IPS-18c (cell line): Measurements from ENCODE around the gene SPRYD3.
A peak's percentile ranks its signal among the peaks of the same experiment; 100 is the strongest.
"Not testable (repeated sequence)": the region's sequence is repeated elsewhere in the genome, so short reads cannot be mapped to it uniquely, and the experiment has no call there.

Source experiments
- H3K4me3 ChIP-seq: 2 replicates; pipeline ENCODE4 v1.7.0; 2013; ENCODE audit warnings: low read depth, mild to moderate bottlenecking, low read length, moderate library complexity; ENCODE audit not compliant: insufficient read depth
- H3K9me3 ChIP-seq: one replicate; pipeline ENCODE4 v1.6.1; 2013; ENCODE audit warnings: mild to moderate bottlenecking, low read length, moderate library complexity; ENCODE audit not compliant: control insufficient read depth, insufficient read depth

SPRYD3 gene

DNA sequence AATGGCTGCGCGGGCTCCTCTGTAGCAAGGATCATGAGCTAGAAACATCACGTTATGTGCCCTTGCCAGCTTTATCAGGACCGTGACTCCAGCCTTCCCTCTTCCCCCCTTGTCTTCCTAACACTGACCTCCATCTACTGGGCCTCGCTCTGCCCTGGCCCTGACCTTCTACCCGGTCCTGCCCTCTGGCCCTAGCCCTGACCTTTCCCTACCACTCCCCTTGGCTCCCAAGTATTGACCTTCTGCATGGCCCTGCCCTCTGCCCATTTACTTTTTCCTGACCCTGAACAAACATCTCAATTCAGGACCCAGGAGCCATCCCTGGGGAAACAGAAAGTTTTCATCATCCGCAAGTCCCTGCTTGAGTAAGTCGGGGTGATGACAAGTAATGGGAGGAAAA is 26.1 kb upstream of the SPRYD3 start:
- H3K9me3 ChIP-seq: no peaks in the 10 kb centered on the region
- H3K4me3 ChIP-seq: no peak overlapping the region

DNA sequence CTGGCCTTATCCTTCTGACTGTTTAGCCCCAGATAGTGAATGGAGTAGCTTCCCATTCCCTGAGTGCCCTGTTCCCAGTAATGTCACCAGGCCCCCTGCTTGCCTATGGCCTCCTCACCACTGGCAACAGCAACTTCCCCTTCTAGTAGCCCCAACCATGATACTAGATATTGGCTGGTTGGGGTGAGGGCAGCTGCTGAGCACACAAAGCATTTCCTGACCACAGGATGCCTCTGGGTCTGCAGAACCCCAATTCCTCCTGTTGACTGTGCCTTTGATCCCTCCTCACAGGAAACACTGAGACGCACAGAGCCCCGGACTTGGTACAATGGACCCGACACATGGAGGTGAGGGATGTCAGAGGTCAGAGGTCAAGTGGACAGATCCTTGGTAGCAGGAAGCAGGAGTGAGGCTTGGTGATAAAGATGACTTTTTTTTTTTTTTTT is 24.7 kb upstream of the SPRYD3 start:
- Histone ChIP-seq H3K4me3 (no peak overlapping the region), H3K9me3 (no peaks in the 10 kb centered on the region)

GRCh38 chr12:53102883-53103807 is 24.0 kb upstream of the SPRYD3 start, which contains the start of gene SOAT2:
SOAT2 (plus strand) TSS chr12:53103486; CDS start chr12:53103578, 92 bp downstream.
- H3K9me3 ChIP-seq: no peaks in the 10 kb centered on the region
- H3K4me3 ChIP-seq: no peak within 1 kb of the TSS

DNA sequence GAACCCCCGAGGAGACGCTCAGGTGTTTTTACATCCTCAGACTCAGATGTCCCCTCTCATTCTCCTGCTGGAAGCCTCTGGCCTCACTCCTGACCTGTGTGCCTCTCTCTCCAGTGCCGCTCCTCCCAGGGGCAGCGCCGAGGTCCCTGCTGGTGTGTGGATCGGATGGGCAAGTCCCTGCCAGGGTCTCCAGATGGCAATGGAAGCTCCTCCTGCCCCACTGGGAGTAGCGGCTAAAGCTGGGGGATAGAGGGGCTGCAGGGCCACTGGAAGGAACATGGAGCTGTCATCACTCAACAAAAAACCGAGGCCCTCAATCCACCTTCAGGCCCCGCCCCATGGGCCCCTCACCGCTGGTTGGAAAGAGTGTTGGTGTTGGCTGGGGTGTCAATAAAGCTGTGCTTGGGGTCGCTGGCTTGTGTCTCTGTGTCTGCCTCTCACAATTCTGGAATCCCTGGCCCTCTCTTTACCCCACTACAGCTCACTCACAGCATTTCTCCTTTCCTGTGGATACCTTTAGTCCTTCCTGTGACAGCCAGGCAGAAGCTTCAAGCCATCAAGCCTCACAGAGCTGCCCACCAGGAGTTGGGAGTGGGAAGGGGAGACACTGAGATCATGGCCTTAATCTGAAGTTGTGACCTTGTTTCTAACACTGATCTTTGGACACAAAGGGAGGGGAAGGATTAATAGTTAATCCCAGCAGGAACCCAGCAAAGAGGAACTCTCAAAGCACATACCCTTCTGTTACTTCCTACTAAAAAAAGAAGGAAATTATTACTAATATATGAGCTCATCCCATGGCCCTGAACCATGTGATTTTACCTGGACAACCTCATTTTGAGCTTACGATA is 23.0 kb upstream of the SPRYD3 start:
- Histone ChIP-seq H3K9me3 (no peaks in the 10 kb centered on the region), H3K4me3 (no peak overlapping the region)

DNA sequence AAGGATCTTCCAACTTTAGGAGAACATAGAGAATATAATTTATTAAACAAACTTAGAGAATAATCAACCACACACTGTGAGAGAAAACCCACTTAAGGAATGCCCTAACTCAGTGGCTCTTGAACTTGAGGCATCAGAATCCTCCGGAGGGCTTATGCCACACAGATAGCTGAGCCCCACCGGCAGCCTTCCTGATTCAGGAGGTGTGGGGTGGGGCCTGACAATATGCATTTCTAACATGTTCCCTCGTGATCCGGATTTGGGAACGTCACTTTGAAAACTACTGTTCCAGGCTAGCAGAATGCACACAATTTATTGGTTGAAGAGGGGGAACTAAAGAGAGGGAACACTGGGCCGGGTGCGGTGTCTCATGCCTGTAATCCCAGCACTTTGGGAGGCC is 22.1 kb upstream of the SPRYD3 start:
- Histone ChIP-seq H3K9me3 (no peaks in the 10 kb centered on the region), H3K4me3 (no peak overlapping the region)

DNA sequence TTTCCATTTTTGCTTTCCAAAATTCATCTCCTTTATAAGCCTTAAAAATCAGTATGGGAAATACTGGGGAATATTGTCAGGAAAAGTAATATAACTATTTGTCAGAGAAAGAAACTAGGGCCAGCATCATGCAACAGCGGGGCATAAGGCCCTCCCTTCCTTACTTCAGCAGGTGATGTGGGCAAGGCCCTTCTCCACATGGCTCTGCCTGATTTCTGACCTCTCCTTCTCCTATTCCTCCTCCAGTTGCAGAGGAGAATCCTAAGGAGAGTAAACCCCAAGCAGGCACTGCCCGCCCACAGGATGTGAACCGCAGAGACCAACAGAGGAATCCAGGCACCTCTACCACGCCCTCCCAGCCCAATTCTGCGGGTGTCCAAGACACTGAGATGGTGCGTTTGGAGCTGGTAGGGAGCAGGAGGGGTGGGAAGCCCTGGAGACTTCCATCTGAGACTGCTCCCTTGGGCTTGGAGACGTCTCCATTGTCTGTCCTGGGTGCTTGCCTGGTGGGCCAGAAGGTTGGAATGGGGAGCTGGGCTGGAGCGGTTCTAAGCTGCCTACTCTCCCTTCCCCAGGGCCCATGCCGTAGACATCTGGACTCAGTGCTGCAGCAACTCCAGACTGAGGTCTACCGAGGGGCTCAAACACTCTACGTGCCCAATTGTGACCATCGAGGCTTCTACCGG is 21.4 kb upstream of the SPRYD3 start:
- Histone ChIP-seq H3K9me3 (no peaks in the 10 kb centered on the region), H3K4me3 (no peak overlapping the region)

- Histone ChIP-seq H3K9me3 (no peaks in the 10 kb centered on the region), H3K4me3 (peak overlapping the region; percentile 38)
Measured at GRCh38 chr12:53099071-53099882, 20.1 kb upstream of the SPRYD3 start.

DNA sequence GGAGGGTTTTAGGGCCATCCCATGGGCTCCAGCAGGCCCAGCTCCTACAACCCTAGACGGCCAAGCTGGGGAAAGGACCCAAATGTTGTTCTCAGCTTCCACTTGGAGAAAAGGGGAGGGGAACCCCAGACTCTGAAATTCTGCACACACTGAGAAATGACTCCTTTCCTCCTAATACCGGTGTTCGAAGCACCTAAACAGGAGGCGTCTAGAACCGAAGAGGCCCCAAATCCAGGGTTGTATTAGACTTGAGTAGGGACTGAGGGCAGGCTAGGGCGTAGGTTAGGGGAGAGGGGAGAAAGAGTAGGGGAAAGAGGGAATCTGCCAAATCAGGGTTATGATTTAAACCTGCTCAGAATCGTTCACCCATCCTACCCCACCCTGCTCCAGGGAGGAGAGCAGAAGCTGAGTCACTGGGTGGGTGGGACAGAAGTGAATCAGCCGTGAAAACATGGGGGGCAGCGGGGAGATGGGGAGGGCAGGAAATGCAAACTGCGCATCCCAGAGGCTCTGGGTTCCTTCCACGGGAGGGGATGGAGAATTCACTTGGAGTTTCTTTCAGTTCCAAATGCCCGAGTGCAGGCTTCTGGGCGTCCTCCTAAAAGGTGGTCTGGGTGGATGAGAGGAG is 19.3 kb upstream of the SPRYD3 start:
- Histone ChIP-seq H3K9me3 (no peaks in the 10 kb centered on the region), H3K4me3 (peak overlapping the region; percentile 84)

GRCh38 chr12:53097564-53098353 is 18.6 kb upstream of the SPRYD3 start, which contains the start of gene IGFBP6:
IGFBP6 (plus strand) TSS chr12:53097667; CDS start chr12:53097718, 51 bp downstream.
- Histone ChIP-seq H3K4me3 (peak within 1 kb of the TSS; percentile 84), H3K9me3 (no peaks in the 10 kb centered on the region)

- Histone ChIP-seq H3K9me3 (no peaks in the 10 kb centered on the region), H3K4me3 (peak overlapping the region; percentile 84)
Measured at GRCh38 chr12:53097207-53097563, 18.0 kb upstream of the SPRYD3 start.

DNA sequence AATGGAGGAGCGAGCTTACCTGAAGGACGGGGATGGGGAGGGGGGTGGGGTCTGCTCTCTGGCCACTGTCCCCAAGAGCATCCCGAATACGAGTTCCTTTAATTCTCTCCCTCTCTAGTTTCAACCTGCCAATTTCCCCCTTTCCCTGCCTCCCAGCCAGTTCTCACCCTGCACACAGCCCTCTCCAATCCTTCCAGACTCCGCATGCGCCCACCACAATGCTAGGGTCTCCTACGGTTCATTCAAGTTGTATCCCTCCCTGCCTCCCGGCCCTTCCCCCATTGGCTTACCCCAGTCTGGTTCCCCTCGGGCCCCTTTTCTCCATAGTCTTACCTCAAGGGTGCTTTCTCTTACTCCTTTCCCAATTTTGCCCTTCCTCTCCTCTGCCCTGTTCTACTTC is 17.6 kb upstream of the SPRYD3 start:
- Histone ChIP-seq H3K4me3 (peak overlapping the region; percentile 84), H3K9me3 (no peaks in the 10 kb centered on the region)

GRCh38 chr12:53096089-53096741 is 17.0 kb upstream of the SPRYD3 start:
- H3K9me3 ChIP-seq: no peaks in the 10 kb centered on the region
- peak overlapping the region; percentile 84 for H3K4me3 ChIP-seq

DNA sequence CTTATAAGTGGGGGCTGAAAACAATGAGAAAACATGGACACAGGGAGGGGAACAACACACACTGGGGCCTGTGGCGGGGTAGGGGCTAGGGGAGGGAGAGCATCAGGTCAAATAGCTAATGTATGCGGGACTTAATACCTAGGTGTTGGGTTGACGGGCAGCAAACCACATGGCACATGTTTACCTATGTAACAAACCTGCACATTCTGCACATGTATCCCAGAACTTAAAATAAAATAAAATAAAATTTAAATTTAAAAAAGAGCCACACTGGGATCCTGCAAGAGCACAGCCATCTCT is 16.4 kb upstream of the SPRYD3 start:
- not testable (repeated sequence) for H3K9me3 ChIP-seq, H3K4me3 ChIP-seq

- H3K9me3 ChIP-seq: not testable (repeated sequence)
Measured at GRCh38 chr12:53094796-53095595, 15.8 kb upstream of the SPRYD3 start.

DNA sequence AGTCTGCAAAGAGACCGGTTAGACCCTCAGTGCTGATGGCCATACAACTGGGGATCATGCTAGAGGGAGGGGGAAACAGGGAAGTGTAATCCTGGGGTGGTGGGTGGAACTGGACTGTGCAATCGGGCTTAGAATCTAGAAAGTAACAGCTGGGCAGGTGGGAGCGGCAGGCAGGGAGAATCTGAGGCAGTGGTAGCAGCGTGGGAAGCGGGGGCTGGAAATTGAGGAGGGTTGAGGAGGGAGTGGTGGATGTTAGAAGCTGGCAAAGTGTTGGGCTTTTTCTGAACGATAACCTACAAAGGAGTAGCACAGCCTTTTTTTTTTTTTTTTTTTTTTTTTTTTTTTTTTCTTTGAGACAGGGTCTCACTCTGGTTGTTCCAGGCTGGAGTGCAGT is 15.2 kb upstream of the SPRYD3 start:
- Histone ChIP-seq H3K4me3 (no peak overlapping the region), H3K9me3 (no peaks in the 10 kb centered on the region)

More at GRCh38 chr12:53094796-53095595, 15.8 kb upstream of the SPRYD3 start:
- not testable (repeated sequence) for H3K4me3 ChIP-seq
